ENCODE measurements around the gene CRYBB3.

CRYBB3 gene

GRCh38 chr22:25167834-25168601 lies 31.6 kb upstream of the CRYBB3 start:
- DNase-seq (ENCODE audit: low read depth in 2 of 2): no peak
- no peak for TF ChIP-seq CTCF (IDR thresholded peaks at IDR 0.05; ENCODE audit: low read depth, low read length)
- H3K4me3 ChIP-seq (replicated peaks in 1 of 2; ENCODE audit: low read depth in 2 of 2, low read length in 2 of 2): no peak overlapping the region

- no peak overlapping the region for H3K4me3 ChIP-seq (replicated peaks in 1 of 2; ENCODE audit: low read depth in 2 of 2, low read length in 2 of 2)
- no peak for TF ChIP-seq CTCF (IDR thresholded peaks at IDR 0.05; ENCODE audit: low read depth, low read length)
- no peak for DNase-seq (ENCODE audit: low read depth in 2 of 2)
Measured at GRCh38 chr22:25169278-25170031, 30.2 kb upstream of the CRYBB3 start.

- no peak overlapping the region for H3K4me3 ChIP-seq (replicated peaks in 1 of 2; ENCODE audit: low read depth in 2 of 2, low read length in 2 of 2)
- TF ChIP-seq CTCF (IDR thresholded peaks at IDR 0.05; ENCODE audit: low read depth, low read length): no peak
- DNase-seq (ENCODE audit: low read depth in 2 of 2): no peak
Measured at GRCh38 chr22:25170426-25170980, 29.2 kb upstream of the CRYBB3 start.

GRCh38 chr22:25172153-25172552 lies 27.5 kb upstream of the CRYBB3 start:
- peak in 1 of 2 donors; percentile 17 for DNase-seq (ENCODE audit: low read depth in 2 of 2)
- no peak overlapping the region for H3K4me3 ChIP-seq (replicated peaks in 1 of 2; ENCODE audit: low read depth in 2 of 2, low read length in 2 of 2)
- TF ChIP-seq CTCF (IDR thresholded peaks at IDR 0.05; ENCODE audit: low read depth, low read length): peak; percentile 14

GRCh38 chr22:25174156-25174887 lies 25.3 kb upstream of the CRYBB3 start:
- no peak for TF ChIP-seq CTCF (IDR thresholded peaks at IDR 0.05; ENCODE audit: low read depth, low read length)
- H3K4me3 ChIP-seq (replicated peaks in 1 of 2; ENCODE audit: low read depth in 2 of 2, low read length in 2 of 2): no peak overlapping the region
- no peak for DNase-seq (ENCODE audit: low read depth in 2 of 2)

- TF ChIP-seq CTCF (IDR thresholded peaks at IDR 0.05; ENCODE audit: low read depth, low read length): no peak
- H3K4me3 ChIP-seq (replicated peaks in 1 of 2; ENCODE audit: low read depth in 2 of 2, low read length in 2 of 2): no peak overlapping the region
- DNase-seq (ENCODE audit: low read depth in 2 of 2): no peak
Measured at GRCh38 chr22:25174888-25175411, 24.7 kb upstream of the CRYBB3 start.

Measured in cardiac fibroblast (primary cell).